Measurements from ENCODE around the gene DYSF.

Gene DYSF

DNA sequence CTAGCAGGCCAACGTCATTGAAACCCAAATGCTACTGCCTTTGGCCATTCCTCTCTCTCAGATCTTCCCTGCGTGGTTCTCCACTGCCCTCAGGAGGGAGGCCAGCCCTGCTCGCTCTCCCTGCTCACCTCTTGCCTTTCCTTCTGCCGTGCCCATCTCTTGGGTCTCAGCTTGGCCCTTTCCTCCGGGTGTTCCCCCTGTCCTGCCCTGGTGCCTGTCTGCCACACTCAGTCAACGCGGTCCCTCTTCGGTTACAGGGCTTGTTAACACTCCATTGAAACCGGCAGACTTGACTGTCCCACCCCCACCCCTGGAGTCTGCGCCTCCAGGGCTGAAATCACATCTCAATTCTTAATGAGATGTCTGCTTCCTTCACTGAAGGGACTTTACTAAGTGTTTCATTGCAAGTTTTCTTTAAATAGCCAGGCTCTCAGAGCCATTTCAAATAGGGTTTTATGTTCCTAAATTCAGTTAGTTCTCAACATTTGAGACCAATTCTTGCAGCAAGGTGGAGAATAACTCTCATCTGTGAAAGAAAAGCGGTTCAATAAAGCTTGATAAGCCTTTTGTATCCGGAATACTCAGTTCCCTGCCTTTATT, 237.6 kb downstream of the DYSF start:
- DNase-seq (ENCODE audit: low read depth) = no peak
- no peak overlapping the region for H3K4me3 ChIP-seq (ENCODE audit: control insufficient read depth, low read depth, low read length)
- TF ChIP-seq, protein P1, sequence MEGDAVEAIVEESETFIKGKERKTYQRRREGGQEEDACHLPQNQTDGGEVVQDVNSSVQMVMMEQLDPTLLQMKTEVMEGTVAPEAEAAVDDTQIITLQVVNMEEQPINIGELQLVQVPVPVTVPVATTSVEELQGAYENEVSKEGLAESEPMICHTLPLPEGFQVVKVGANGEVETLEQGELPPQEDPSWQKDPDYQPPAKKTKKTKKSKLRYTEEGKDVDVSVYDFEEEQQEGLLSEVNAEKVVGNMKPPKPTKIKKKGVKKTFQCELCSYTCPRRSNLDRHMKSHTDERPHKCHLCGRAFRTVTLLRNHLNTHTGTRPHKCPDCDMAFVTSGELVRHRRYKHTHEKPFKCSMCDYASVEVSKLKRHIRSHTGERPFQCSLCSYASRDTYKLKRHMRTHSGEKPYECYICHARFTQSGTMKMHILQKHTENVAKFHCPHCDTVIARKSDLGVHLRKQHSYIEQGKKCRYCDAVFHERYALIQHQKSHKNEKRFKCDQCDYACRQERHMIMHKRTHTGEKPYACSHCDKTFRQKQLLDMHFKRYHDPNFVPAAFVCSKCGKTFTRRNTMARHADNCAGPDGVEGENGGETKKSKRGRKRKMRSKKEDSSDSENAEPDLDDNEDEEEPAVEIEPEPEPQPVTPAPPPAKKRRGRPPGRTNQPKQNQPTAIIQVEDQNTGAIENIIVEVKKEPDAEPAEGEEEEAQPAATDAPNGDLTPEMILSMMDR (IDR thresholded peaks at IDR 0.05; ENCODE audit: control insufficient read depth, insufficient read depth, low read depth, low read length, missing control alignments) = no peak

DNA sequence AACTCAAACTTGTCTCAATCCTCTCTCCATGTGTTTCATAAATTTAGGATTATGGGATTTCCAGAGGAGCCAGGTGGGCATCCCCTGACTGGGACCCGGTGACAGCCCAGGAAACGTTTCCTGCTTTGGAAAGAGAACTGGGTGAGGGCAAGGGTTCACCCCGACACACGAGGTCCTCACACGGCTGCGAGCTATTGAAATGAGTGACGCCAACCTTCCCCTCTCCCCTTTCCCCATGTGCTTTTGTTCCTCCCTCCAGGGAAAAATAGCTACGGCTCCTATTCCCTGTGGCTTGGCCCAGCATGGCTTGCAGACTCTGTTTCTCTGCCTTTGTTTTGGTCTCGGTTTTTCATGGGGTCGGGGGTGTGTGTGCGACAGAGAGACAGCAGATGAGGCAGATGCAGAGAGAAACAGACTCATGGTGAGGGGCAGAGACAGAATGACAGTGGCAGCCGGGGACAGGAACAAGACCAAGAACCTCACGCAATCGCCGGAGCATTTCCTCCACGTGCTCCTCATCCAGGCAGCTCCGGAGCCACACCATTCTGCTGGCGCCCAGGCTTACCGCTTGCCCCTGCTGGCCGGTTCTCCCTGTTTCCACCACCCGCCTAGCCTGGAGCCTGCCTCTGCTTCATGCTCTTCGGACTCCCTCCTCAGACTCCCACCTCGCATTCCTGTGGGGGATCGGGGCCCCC, 238.5 kb downstream of the DYSF start:
- TF ChIP-seq, protein P1 (IDR thresholded peaks at IDR 0.05; ENCODE audit: control insufficient read depth, insufficient read depth, low read depth, low read length, missing control alignments) = no peak
- H3K4me3 ChIP-seq (ENCODE audit: control insufficient read depth, low read depth, low read length) = no peak overlapping the region
- no peak for DNase-seq (ENCODE audit: low read depth)

DNA sequence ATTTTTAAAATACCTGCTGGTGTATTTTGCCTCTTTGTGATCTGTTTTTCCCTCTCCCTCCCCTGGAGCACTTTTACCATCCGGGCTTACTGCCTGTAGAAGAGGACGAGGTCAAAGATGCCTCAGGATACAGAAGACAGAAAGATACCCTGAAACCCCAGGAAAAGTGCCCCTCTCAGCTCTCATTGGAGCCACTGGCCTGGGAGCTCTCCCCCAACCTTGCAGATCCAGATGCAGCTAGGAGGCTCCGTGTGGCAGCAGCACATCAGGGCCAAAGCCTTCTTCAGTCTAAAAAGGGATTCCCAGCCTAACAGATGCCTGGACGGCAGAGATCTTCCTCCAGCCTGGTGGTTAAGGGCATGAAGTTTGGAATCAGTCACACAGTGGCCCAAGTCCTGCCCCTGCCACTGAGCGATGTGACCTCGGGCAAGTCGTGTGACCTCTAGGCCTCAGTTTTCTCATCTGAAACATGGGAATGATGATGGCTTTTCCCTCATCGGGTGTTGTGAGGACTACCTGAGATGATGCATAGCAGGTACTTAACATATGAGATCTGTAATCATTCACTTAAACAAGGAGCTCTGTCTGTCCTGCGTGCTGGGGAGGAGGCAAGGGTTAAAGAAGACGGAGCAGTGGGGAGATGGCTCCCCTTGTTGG, 239.4 kb downstream of the DYSF start:
- DNase-seq (ENCODE audit: low read depth) = no peak
- H3K4me3 ChIP-seq (ENCODE audit: control insufficient read depth, low read depth, low read length) = no peak overlapping the region
- TF ChIP-seq, protein P1 (IDR thresholded peaks at IDR 0.05; ENCODE audit: control insufficient read depth, insufficient read depth, low read depth, low read length, missing control alignments) = no peak

DNA sequence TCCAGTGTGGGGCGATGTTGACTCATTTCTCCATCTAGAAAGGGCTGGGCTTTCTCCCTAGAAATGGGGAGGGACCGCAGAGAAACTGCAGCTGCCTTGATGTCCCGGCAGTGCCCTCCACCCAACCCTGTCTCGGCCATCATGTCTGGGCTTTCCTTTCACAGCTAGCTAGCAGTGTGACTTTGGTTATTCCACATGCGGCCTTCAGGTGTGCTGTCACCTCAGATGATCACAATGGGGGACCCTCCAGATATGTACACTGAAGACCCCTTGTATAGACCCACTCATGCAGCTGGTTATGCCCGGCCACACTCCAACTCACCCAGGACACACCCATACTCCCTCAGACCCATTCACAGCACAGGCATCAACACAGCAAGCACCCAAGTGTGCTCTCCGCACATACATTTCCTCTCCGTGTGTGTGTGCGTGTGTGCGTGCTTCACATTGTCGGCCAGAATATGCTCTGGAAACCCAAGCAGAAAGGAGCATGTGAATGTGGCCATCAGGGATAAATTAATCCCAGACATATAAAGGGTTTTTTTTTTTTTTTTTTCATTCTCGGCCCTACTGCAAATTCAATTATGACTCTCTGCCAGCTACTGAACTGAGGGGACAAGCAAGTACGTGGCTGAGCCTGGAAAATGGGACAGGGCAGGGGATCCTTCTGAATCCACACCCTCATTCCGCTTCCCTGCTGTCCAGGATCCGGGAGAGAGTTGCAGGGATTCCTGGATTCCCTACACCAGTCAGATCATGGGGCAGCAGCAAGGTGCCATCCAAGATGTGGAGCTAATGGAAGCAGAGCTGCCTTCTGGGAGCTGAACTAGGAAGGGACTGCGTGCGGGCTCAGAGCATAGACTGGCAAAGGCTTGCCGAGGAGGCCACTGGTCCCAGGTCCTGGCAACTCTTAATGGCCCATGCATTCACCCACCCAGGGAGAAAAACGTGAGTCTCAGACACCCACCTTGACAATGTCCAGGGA, 240.2 kb downstream of the DYSF start:
- TF ChIP-seq, protein P1 (IDR thresholded peaks at IDR 0.05; ENCODE audit: control insufficient read depth, insufficient read depth, low read depth, low read length, missing control alignments) = no peak
- DNase-seq (ENCODE audit: low read depth) = no peak
- no peak overlapping the region for H3K4me3 ChIP-seq (ENCODE audit: control insufficient read depth, low read depth, low read length)

DNA sequence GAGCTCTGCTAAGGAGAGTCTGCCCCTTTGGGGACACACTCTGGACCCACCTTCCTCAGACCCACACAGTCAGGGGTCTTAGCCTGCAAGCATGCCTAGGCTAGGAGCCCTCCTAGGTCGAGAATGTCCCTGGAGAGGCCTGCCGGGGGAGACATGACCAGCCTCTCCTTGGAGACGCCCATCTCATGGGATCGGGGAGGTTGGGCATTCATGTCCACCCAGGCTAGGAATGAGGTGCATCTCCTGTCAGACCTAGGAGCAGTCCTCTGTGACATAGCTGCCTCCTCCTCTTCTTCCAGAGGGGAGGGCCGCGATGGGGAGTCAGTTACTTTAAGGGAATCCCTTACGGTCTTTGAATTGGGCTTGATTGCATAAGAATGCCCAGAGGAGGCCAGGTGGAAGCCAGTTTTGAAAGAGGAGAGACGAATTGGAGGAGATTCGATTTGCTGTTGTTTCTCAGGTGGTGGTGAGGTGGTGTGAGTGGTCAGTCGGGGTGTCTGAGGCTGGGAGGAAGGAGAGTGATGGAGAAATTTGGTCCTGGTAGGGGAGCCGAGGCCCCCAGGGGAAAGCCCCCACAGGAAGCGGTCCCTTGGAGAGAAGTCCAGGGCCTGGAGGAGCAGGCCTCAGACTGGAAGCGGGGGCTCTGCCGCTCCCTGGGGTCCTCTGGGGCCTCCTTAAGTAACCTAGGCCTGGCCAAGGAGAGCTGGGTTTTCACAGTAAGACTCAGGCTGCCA, 241.3 kb downstream of the DYSF start:
- TF ChIP-seq, protein P1 (IDR thresholded peaks at IDR 0.05; ENCODE audit: control insufficient read depth, insufficient read depth, low read depth, low read length, missing control alignments) = no peak
- H3K4me3 ChIP-seq (ENCODE audit: control insufficient read depth, low read depth, low read length) = no peak overlapping the region
- no peak for DNase-seq (ENCODE audit: low read depth)

Data from AG09309 (cell line).